HG02840 (cell line): Measurements from ENCODE around the gene MYO9A.

Experiments
- ATAC-seq: cut with Tn5 transposase; IDR thresholded peaks from one replicate; pipeline ENCODE4 v1.9.1; 2021; ENCODE audit warnings: mild to moderate bottlenecking, moderate library complexity, moderate number of reproducible peaks; ENCODE audit not compliant: unreplicated experiment, low FRiP score

Gene MYO9A

GRCh38 chr15:71975816-71976150 is 142.2 kb downstream of the MYO9A start:
- no peak for ATAC-seq

- ATAC-seq: no peak
Observed at GRCh38 chr15:71974211-71974610, 143.7 kb downstream of the MYO9A start.

GRCh38 chr15:71973366-71973765 is 144.6 kb downstream of the MYO9A start:
- no peak for ATAC-seq

GRCh38 chr15:71971905-71972304 is 146.0 kb downstream of the MYO9A start:
- ATAC-seq: no peak

GRCh38 chr15:71970435-71970834 is 147.5 kb downstream of the MYO9A start:
- ATAC-seq: no peak

- ATAC-seq: no peak
Observed at GRCh38 chr15:71962537-71962936, 155.4 kb downstream of the MYO9A start.

- ATAC-seq: no peak
Observed at GRCh38 chr15:71957026-71957425, 160.9 kb downstream of the MYO9A start.

GRCh38 chr15:71951134-71951533 is 166.8 kb downstream of the MYO9A start:
- ATAC-seq: no peak

GRCh38 chr15:71945012-71945411 is 172.9 kb downstream of the MYO9A start:
- ATAC-seq: no peak

GRCh38 chr15:71943806-71944205 is 174.1 kb downstream of the MYO9A start:
- ATAC-seq: no peak

- no peak for ATAC-seq
Observed at GRCh38 chr15:71939981-71940588, 177.9 kb downstream of the MYO9A start.

- ATAC-seq: no peak
Observed at GRCh38 chr15:71937650-71938311, 180.2 kb downstream of the MYO9A start.

- no peak for ATAC-seq
Observed at GRCh38 chr15:71934446-71934845, 183.5 kb downstream of the MYO9A start.

- no peak for ATAC-seq
Observed at GRCh38 chr15:71932689-71933088, 185.3 kb downstream of the MYO9A start.

- ATAC-seq: no peak
Observed at GRCh38 chr15:71931261-71931660, 186.7 kb downstream of the MYO9A start.

GRCh38 chr15:71925145-71925544 is 192.8 kb downstream of the MYO9A start:
- ATAC-seq: no peak

GRCh38 chr15:71921191-71921590 is 196.8 kb downstream of the MYO9A start:
- ATAC-seq: no peak

GRCh38 chr15:71920573-71920972 is 197.4 kb downstream of the MYO9A start:
- no peak for ATAC-seq

GRCh38 chr15:71916834-71917233 is 201.1 kb downstream of the MYO9A start:
- ATAC-seq: no peak

GRCh38 chr15:71914092-71914491 is 203.9 kb downstream of the MYO9A start:
- no peak for ATAC-seq

- no peak for ATAC-seq
Observed at GRCh38 chr15:71899674-71900073, 218.3 kb downstream of the MYO9A start.

- ATAC-seq: no peak
Observed at GRCh38 chr15:71893691-71894090, 224.3 kb downstream of the MYO9A start.
